Breast epithelium (tissue), 3 donors: ENCODE results near the gene CDCA7L.

ENCODE experiments used
- CTCF ChIP-seq, 3 donors: fragments of 450-650 bp; IDR thresholded peaks; one replicate each; pipeline ENCODE4 v1.5.1; 2016 to 2017; ENCODE audit warnings: antibody characterized with exemption in 3 of 3, mild to moderate bottlenecking in 3 of 3, moderate library complexity in 3 of 3
- POLR2A ChIP-seq: fragments of 450-650 bp; IDR thresholded peaks from one replicate; pipeline ENCODE4 v1.6.1; 2016; ENCODE audit warnings: antibody characterized with exemption, mild to moderate bottlenecking, moderate library complexity
- POLR2AphosphoS5 ChIP-seq, 3 donors: sonication (generic); formaldehyde crosslinking; IDR thresholded peaks; one replicate each; pipeline ENCODE4 v1.6.1; 2017; ENCODE audit warnings: antibody characterized with exemption in 3 of 3

- no peak for TF ChIP-seq CTCF (IDR thresholded peaks at IDR 0.05)
- TF ChIP-seq POLR2AphosphoS5 (IDR thresholded peaks at IDR 0.05) = no peak
- TF ChIP-seq POLR2A = no peak
These were observed 75.8 kb downstream of the CDCA7L start for GRCh38 chr7:21869785-21870402.
